ENCODE data around the gene MBOAT1.

Gene MBOAT1

GRCh38 chr6:20234136-20234535 is 21.9 kb upstream of the MBOAT1 start:
- no peak for DNase-seq (ENCODE audit: low read depth in 2 of 2)

- no peak for DNase-seq (ENCODE audit: low read depth in 2 of 2)
These were observed 20.9 kb upstream of the MBOAT1 start for GRCh38 chr6:20233007-20233730.

DNA sequence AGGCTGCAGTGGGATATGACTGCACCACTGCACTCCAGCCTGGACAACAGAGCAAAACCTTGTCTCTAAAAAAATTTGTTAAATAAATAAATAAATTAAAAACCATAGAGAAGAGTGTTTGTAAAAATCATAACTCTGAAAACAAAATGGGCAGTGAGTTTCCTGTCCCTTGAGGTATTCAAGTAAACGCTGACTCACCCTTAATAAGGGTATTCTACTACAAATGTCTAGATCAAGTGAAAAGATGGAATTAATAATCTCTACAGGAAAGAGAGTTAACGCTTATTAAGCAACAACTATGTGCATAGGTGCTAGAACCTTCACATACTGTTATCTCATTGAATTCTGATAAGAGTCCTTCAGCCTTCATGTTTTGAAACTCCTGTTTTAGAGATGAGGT is 19.9 kb upstream of the MBOAT1 start:
- DNase-seq (ENCODE audit: low read depth in 2 of 2): no peak

DNA sequence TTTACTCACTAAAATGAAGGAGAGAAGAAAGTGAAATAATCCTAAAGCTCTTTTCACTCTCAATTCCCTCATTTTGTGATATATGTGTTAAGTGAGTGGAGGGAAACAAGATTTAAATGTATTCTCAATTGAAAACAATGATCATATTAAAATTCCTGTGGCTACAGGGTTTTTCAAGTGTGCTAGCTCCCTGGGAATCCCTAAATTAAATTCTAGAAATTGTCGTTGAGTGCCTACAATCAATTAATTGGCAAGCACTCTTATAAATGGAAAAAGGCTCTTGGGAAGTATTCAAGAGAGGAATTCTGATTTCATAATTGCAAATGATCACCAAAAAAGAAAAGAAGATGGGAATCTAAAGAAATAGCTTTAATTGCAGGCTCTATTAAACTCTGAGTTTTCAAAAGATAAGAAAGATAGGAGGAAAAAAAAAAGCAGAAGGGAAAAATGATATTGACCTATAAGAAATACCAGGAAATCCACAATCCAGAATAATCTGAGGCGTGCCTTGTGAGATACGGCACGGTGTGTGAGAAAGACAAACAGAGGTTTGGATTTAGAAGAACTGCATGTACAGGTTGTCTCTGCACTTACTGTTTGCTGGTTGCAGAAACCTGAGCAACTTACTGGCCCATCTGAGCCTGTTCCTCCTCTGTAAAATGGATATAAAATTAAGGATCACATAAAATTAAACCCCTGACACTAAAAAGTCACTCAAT is 18.3 kb upstream of the MBOAT1 start:
- no peak for DNase-seq (ENCODE audit: low read depth in 2 of 2)

GRCh38 chr6:20229881-20230280 is 17.6 kb upstream of the MBOAT1 start:
- no peak for DNase-seq (ENCODE audit: low read depth in 2 of 2)

DNA sequence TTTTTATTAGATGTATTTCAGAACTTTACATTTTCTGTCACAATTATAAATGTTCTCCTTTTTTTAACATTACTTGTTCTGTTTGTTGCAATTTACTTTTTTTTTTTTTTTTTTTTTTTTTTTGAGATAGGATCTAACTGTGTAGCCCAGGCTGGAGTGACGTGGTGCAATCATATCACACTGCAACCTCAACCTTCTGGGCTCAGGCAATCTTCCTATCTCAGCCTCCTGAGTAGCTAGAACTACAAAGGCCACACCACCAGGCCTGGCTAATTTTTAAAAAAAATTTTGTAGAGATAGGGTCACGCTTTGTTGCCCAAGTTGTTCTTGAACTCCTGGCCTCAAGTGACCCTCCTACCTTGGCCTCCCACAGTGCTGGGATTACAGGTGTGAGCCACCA is 15.1 kb upstream of the MBOAT1 start:
- no peak for DNase-seq (ENCODE audit: low read depth in 2 of 2)

- no peak for DNase-seq (ENCODE audit: low read depth in 2 of 2)
These were observed 10.9 kb upstream of the MBOAT1 start for GRCh38 chr6:20223141-20223540.

DNA sequence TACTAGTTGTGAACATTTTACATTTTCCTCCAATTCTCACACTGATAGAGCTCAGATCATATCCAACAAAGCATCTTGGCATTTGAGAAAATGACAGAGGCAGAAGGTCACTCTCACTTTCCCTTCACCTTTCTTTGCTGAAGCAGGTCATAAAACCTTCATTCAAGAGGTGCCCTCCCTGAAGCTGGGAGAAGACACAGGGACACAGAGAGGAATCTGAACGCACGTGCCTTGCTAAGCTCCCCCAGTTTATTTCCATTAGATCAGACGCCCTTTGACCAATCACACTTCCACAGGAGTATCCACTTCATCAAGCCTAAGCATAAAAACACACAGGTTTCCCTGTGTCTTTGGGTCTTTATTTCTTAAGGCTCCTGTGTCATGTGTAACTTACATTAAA is 9.2 kb upstream of the MBOAT1 start:
- no peak for DNase-seq (ENCODE audit: low read depth in 2 of 2)

GRCh38 chr6:20220359-20220758 is 8.1 kb upstream of the MBOAT1 start:
- DNase-seq (ENCODE audit: low read depth in 2 of 2): no peak

GRCh38 chr6:20217891-20218290 is 5.6 kb upstream of the MBOAT1 start:
- DNase-seq (ENCODE audit: low read depth in 2 of 2): no peak

DNA sequence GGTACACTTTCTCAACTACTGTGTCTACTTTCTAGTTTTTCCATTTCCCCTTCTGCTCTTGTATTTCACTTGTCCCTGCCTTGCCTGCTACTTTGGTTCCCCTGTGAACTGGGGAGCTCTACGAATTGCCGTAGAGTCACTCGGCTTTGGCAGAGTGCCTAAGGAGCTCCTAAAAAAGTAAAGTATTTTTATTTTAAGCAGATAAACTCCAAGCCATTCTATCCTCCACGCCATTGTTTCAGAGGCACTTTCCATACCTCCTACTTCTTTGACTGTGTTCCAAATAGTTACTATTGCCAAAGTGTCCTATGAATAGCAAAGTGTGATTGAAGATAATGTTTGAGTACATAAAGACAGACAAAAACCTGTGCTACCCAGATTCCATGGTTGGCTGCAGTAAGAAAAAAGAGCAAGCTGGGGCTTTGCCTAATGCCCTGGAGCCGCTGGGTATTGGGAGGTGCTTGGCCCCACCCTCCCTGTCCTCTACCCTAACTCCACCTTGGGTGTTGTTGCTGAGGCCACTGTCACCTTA is 5.1 kb upstream of the MBOAT1 start:
- DNase-seq (ENCODE audit: low read depth in 2 of 2): no peak

DNA sequence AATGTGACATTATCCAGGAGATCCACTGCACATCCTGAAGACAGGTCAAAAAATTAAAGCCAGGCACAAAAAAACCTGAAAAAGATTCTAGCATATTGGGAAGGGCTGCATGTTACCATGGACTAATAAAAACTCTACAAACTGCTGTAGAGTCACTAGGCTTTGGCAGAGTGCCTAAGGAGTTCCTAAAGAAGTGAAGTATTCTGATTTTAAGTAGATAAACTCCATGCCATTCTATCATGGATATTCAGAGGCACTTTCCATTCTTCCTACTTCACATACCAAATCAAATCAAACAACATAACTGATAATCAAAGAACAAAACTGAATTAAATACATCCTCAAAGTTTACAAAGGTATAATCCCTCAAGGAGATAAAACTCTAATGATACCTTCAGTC is 3.0 kb upstream of the MBOAT1 start:
- no peak for DNase-seq (ENCODE audit: low read depth in 2 of 2)

- DNase-seq (ENCODE audit: low read depth in 2 of 2): no peak
These were observed 1.1 kb upstream of the MBOAT1 start for GRCh38 chr6:20213271-20213798.

DNA sequence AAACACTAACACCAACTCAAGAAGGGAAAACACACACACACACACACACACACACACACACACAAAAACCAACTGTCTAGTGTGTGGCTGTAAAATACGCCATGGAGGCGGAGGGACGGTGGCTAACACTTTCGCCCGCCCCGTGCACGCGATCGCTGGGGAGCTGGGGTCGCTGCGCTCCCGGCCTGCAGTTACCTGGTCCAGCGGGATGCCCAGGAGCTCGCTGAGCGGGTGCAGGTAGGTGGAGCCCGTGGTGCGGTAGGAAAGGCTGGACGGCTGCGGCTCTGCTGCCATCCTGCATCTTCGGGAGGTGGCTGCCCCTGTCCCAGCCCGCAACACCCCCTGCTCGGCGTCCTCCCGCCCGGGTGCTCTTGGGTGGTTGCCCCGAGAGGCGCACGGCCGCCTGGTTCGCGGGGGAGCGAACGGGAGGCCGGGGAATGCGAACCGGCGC is 303 bp downstream of the MBOAT1 start:
- no peak for DNase-seq (ENCODE audit: low read depth in 2 of 2)

DNA sequence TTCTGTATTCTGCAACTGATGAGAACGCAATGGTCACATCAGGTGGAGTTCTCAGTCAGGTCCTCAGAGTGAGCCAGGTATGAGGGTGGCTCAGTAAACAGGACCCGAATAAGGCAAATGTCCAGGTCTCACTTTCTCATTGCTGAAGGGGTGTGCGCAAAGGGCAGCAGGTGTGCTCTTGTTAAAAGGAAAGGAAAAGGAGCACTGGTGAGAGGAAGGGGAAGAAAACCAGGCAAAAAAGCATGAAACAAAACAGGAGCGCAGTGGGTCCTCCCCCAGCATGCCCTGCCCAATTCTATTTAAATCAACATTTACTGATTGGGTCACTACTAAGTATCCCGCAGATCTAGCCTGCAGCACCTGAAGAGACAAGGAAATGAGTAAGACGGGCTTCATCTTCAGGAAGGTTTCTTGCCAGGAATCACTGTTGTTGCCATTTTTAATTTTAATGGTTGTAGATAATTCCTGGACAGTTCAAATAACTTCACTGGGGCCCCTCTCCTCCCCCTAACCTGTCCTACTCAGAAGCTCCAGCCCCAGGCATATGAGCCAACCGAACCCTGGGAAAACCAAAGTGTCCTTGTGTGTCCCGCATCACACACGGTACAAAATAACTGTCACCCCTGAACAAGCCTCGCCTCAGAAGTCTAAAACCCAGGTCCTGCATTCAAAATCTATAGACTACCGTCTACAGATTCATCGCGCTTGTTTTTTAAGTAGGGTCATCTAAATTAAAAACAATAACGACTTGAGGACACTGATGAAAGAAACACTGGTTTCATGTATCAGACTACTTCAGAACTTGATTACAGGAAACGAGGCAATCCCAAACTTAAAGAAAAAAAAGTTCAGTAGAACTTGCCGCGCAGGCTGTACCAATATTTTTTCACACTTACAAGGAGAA is 980 bp downstream of the MBOAT1 start:
- no peak for DNase-seq (ENCODE audit: low read depth in 2 of 2)

DNA sequence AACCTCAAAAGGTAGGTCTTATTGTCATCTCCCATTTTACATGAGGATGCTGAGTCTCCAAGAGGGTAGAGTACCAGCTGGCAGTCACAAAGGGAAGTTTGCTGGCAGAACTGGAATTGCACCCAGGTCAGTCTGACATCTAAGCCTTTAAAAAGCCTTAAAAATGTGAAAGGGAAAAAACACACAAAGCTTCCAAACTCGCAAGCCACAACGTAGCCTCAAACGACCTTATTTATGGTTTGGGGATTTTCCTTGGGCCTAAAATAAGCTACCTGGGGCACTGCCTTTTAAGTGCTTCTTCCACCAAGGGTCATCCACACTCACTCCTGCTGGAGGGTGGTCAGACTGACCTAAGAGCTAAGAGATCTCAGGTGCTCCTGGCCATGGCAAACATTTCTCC is 2.1 kb downstream of the MBOAT1 start:
- no peak for DNase-seq (ENCODE audit: low read depth in 2 of 2)

DNA sequence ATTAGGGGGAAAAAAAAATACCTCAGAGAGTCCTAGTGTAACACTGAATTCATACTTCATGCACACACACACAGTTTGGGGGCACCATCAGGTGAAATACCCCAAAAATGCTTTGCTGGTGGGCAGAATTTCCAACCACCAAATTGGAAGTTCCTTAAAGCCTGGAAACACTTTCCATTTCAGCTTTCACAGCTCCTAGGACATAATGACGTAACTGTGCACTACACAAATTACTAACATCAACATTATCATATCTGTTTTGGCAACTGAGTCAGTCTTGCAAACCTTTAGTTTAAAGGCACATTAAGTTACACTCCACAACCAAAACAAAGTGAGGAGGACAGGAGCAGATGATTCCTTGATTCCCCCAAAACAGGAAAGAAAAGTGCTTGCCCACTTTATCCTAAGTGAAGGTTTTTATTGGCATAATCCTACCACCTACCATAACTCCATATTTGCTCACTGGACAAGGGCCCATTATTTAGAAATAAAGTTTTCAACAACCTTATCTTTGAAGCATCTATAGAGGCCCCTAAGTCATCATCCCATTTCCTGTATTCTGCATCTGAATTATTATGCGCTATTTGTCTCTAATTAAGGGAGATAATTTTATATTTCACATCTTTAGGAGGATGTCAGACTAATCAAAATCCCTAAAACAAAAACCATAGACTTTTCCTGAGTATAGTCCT is 3.4 kb downstream of the MBOAT1 start:
- no peak for DNase-seq (ENCODE audit: low read depth in 2 of 2)

- no peak for DNase-seq (ENCODE audit: low read depth in 2 of 2)
These were observed 5.2 kb downstream of the MBOAT1 start for GRCh38 chr6:20207088-20207418.

GRCh38 chr6:20205722-20206161 is 6.5 kb downstream of the MBOAT1 start:
- no peak for DNase-seq (ENCODE audit: low read depth in 2 of 2)

DNA sequence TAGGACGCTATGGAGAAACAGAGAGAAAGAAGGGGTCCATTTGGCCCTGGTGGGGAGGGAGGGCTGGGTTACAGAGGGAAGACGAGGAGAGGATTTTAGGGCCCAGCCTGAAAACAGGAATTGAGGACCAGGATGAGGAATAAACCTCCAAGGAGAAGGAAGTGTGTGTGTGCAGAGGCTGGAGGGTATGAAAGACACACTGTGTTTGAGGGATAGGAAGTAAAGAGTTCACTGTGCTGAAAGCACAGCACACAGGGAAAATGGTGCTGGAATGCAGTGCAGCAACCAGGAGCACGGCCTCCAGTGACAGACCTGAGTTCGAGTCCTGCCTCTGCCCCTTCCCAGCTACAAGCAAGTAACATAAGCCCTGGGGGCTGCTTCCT is 7.8 kb downstream of the MBOAT1 start:
- DNase-seq (ENCODE audit: low read depth in 2 of 2): no peak

All from stimulated activated CD8-positive, alpha-beta memory T cell treated with anti-CD3 and anti-CD28 coated beads, Interleukin-15, amount 100 ng/mL, for 4 hours (primary cell).